ENCODE data around the gene GARNL3.

The GARNL3 gene

GRCh38 chr9:127316586-127317323, 52.2 kb downstream of the GARNL3 start:
- DNase-seq = no peak

- no peak for DNase-seq
These were observed 54.1 kb downstream of the GARNL3 start for GRCh38 chr9:127318651-127319167.

- no peak for DNase-seq
These were observed 55.0 kb downstream of the GARNL3 start for GRCh38 chr9:127319366-127320114.

GRCh38 chr9:127320115-127320378, 55.5 kb downstream of the GARNL3 start:
- DNase-seq = no peak

- DNase-seq = no peak
These were observed 58.8 kb downstream of the GARNL3 start for GRCh38 chr9:127323393-127323792.

GRCh38 chr9:127330501-127330900, 65.9 kb downstream of the GARNL3 start:
- DNase-seq = no peak

- no peak for DNase-seq
These were observed 68.9 kb downstream of the GARNL3 start for GRCh38 chr9:127333221-127334064.

- no peak for DNase-seq
These were observed 70.2 kb downstream of the GARNL3 start for GRCh38 chr9:127334725-127335124.

- no peak for DNase-seq
These were observed 71.5 kb downstream of the GARNL3 start for GRCh38 chr9:127336086-127336485.

- DNase-seq = peak; percentile 84
These were observed 72.2 kb downstream of the GARNL3 start for GRCh38 chr9:127336506-127337352.

- DNase-seq = no peak
These were observed 76.1 kb downstream of the GARNL3 start for GRCh38 chr9:127340721-127341120.

- DNase-seq = no peak
These were observed 76.6 kb downstream of the GARNL3 start for GRCh38 chr9:127341152-127341551.

GRCh38 chr9:127344368-127345000, 79.9 kb downstream of the GARNL3 start:
- DNase-seq = no peak

- no peak for DNase-seq
These were observed 81.0 kb downstream of the GARNL3 start for GRCh38 chr9:127345566-127345965.

- DNase-seq = no peak
These were observed 82.0 kb downstream of the GARNL3 start for GRCh38 chr9:127346584-127346983.

GRCh38 chr9:127347831-127348776, 83.5 kb downstream of the GARNL3 start:
- no peak for DNase-seq

- DNase-seq = no peak
These were observed 85.0 kb downstream of the GARNL3 start for GRCh38 chr9:127349483-127350113.

- no peak for DNase-seq
These were observed 86.9 kb downstream of the GARNL3 start for GRCh38 chr9:127351182-127352166.

- no peak for DNase-seq
These were observed 89.3 kb downstream of the GARNL3 start for GRCh38 chr9:127353882-127354281.
